ENCODE measurements around the gene ZBTB1.

The ZBTB1 gene

DNA sequence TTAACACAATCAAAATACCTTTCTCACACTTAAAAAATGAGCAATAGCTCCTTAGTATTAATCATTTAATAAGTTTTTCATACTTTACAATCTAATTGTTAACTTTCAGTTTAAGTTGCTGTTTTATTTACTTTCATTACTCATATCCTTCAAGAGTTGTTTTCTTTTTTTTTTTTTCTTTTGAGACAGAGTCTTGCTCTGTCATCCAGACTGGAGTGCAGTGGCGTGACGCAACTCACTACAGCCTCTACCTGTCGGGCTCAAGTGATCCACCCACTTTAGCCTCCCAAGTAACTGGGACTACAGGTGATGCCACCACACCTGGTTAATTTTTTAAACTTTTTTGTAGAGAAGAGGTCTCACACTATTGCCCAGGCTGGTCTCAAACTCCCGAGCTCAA lies 16.1 kb downstream of the ZBTB1 start:
- Histone ChIP-seq H3K36me3 (ENCODE audit: insufficient read depth, low read length) (peaks cover 30% of the 10 kb centered on the region), H3K4me3 (ENCODE audit: low read length) (no peak overlapping the region), H3K4me1 (ENCODE audit: insufficient read depth, low read length) (no peaks in the 10 kb centered on the region), H3K27me3 (ENCODE audit: insufficient read depth, low read length) (no peaks in the 10 kb centered on the region), H3K9me3 (ENCODE audit: low read length) (no peaks in the 10 kb centered on the region), H2AFZ (ENCODE audit: low read depth, low read length) (no peak overlapping the region)

DNA sequence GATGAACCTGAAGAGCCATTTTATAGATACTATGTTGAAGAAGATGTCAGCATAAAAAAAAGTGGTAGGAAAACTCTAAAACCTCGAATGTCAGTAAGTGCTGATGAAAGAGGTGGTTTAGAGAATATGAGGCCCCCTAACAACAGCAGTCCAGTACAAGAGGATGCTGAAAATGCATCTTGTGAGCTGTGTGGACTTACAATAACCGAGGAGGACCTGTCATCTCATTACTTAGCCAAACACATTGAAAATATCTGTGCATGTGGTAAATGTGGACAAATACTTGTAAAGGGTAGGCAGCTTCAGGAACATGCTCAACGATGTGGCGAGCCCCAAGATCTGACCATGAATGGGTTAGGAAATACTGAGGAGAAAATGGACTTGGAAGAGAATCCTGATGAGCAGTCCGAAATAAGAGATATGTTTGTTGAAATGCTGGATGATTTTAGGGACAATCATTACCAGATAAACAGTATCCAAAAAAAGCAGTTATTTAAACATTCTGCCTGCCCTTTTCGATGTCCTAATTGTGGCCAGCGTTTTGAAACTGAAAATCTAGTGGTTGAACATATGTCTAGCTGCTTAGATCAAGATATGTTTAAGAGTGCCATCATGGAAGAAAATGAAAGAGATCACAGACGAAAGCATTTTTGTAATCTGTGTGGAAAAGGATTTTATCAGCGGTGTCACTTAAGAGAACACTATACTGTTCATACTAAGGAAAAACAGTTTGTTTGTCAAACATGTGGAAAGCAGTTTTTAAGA lies 18.2 kb downstream of the ZBTB1 start:
- H3K4me3 ChIP-seq (ENCODE audit: low read length), result no peak overlapping the region
- H3K27me3 ChIP-seq (ENCODE audit: insufficient read depth, low read length), result no peaks in the 10 kb centered on the region
- no peaks in the 10 kb centered on the region for H3K9me3 ChIP-seq (ENCODE audit: low read length)
- peaks cover 30% of the 10 kb centered on the region for H3K36me3 ChIP-seq (ENCODE audit: insufficient read depth, low read length)
- no peak overlapping the region for H2AFZ ChIP-seq (ENCODE audit: low read depth, low read length)
- no peaks in the 10 kb centered on the region for H3K4me1 ChIP-seq (ENCODE audit: insufficient read depth, low read length)

DNA sequence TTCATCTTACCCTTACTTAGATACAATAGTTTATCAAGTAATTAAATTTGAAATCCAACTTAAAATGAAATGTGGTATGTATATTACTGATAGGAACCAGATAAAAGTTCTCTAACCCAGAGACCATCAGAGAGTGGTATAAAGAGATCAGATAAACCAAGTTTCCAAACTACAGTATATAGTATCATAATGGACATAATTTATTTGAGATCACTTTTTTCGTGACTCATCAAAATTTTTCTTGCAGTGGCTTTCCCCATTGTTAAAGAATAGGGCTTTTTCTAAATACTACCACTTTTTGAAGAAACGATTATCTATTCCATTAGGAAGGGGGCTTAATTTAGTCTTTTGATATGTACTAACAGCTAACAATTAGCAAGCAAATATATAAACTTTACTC lies 20.8 kb downstream of the ZBTB1 start:
- Histone ChIP-seq H2AFZ (ENCODE audit: low read depth, low read length) (no peak overlapping the region), H3K4me3 (ENCODE audit: low read length) (no peak overlapping the region), H3K27me3 (ENCODE audit: insufficient read depth, low read length) (no peaks in the 10 kb centered on the region), H3K9me3 (ENCODE audit: low read length) (no peaks in the 10 kb centered on the region), H3K36me3 (ENCODE audit: insufficient read depth, low read length) (peaks cover 30% of the 10 kb centered on the region), H3K4me1 (ENCODE audit: insufficient read depth, low read length) (no peaks in the 10 kb centered on the region)

DNA sequence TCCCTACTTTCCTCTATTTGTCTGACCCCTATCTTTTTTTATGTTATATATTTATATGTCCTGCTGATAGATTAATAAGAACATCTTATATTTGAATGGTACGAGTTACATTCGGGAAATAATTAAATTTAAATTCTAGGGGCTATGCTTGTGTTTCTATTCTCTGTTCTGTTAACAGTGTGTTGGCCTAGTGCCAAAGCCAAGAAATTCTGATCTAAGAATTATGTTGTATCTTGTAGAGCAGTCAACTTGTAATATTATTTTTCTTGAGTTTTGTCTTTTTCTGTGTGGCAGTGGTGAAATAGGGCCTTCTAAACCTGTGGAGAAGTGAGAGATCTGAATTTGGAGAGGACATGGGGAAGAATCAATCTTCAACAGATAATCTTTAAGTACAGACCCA lies 27.0 kb downstream of the ZBTB1 start:
- Histone ChIP-seq H3K9me3 (ENCODE audit: low read length) (no peaks in the 10 kb centered on the region), H3K4me1 (ENCODE audit: insufficient read depth, low read length) (no peaks in the 10 kb centered on the region), H3K4me3 (ENCODE audit: low read length) (no peak overlapping the region), H3K36me3 (ENCODE audit: insufficient read depth, low read length) (no peaks in the 10 kb centered on the region), H2AFZ (ENCODE audit: low read depth, low read length) (no peak overlapping the region), H3K27me3 (ENCODE audit: insufficient read depth, low read length) (no peaks in the 10 kb centered on the region)

DNA sequence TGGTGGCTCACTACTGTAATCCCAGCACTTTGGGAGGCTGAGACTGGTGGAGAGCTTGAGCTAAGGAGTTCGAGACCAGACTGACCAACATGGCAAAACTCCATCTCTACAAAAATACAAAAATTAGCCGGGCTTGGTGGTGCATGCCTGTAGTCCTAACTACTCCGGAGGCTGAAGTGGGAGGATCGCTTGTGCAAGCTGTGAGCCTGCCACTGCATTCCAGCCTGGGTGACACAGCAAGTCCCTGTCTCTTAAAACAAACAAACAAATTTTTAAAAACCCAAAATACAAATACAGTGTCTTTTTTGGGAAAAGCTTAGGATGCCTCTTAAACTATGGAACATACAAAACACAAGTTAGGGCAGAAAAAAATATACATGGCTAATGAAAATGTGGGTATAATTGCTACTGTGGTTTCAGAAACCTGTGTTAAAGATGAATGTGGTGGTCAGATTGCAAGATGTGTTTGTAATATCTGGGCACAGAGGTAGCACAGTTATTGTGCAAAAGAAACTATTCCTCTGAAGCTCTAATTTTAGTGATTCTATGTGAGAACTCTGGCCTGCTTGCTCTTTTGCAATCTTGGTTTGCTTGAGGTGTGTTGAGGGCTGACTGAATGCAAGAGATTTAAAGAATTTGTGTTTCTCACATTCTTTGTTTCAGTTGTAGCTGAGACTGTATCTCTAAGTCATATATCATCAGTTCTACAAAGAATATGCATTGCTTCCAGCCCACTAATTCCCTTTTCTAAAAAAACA lies 32.1 kb downstream of the ZBTB1 start:
- Histone ChIP-seq H2AFZ (ENCODE audit: low read depth, low read length) (no peak overlapping the region), H3K4me1 (ENCODE audit: insufficient read depth, low read length) (peaks cover 3% of the 10 kb centered on the region), H3K36me3 (ENCODE audit: insufficient read depth, low read length) (no peaks in the 10 kb centered on the region), H3K4me3 (ENCODE audit: low read length) (no peak overlapping the region), H3K27me3 (ENCODE audit: insufficient read depth, low read length) (no peaks in the 10 kb centered on the region), H3K9me3 (ENCODE audit: low read length) (peaks cover 20% of the 10 kb centered on the region)

DNA sequence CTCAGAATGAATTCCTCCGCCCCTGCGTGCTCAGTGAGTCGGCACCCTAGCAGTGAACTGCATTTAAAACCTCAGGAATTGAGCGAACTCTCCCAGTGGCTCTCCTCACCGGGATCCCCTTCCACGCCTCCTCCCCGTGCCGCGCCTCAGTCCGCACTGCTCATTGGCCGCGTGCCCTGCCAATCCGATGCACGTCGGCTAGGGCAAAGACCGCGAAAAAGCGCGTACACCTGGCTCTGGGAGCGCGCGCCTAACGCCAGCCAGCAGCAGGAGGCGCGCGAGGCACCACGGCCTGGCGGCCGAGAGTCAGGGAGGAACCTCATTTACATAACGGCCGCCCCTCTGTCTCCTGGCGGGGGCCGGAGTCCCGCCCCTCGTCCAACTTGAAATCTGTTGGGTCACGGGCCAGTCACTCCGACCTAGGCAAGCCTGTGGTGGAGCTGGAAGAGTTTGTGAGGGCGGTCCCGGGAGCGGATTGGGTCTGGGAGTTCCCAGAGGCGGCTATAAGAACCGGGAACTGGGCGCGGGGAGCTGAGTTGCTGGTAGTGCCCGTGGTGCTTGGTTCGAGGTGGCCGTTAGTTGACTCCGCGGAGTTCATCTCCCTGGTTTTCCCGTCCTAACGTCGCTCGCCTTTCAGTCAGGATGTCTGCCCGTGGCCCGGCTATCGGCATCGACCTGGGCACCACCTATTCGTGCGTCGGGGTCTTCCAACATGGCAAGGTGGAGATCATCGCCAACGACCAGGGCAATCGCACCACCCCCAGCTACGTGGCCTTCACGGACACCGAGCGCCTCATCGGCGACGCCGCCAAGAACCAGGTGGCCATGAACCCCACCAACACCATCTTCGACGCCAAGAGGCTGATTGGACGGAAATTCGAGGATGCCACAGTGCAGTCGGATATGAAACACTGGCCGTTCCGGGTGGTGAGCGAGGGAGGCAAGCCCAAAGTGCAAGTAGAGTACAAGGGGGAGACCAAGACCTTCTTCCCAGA lies 35.9 kb downstream of the ZBTB1 start, which contains the start of gene HSPA2:
Gene HSPA2 (plus strand): TSS at position 534 of the 995 bp plus-strand sequence. CDS start 109 bp downstream, at position 643.
- Histone ChIP-seq H3K4me1 (ENCODE audit: insufficient read depth, low read length) (peaks cover 3% of the 10 kb centered on the region), H3K36me3 (ENCODE audit: insufficient read depth, low read length) (no peaks in the 10 kb centered on the region), H3K27me3 (ENCODE audit: insufficient read depth, low read length) (no peaks in the 10 kb centered on the region), H3K9me3 (ENCODE audit: low read length) (peaks cover 27% of the 10 kb centered on the region), H2AFZ (ENCODE audit: low read depth, low read length) (no peak within 1 kb of the TSS), H3K4me3 (ENCODE audit: low read length) (no peak within 1 kb of the TSS)

DNA sequence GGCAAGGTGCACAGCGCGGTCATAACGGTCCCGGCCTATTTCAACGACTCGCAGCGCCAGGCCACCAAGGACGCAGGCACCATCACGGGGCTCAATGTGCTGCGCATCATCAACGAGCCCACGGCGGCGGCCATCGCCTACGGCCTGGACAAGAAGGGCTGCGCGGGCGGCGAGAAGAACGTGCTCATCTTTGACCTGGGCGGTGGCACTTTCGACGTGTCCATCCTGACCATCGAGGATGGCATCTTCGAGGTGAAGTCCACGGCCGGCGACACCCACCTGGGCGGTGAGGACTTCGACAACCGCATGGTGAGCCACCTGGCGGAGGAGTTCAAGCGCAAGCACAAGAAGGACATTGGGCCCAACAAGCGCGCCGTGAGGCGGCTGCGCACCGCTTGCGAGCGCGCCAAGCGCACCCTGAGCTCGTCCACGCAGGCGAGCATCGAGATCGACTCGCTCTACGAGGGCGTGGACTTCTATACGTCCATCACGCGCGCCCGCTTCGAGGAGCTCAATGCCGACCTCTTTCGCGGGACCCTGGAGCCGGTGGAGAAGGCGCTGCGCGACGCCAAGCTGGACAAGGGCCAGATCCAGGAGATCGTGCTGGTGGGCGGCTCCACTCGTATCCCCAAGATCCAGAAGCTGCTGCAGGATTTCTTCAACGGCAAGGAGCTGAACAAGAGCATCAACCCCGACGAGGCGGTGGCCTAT lies 36.8 kb downstream of the ZBTB1 start:
- H3K4me3 ChIP-seq (ENCODE audit: low read length), result no peak overlapping the region

DNA sequence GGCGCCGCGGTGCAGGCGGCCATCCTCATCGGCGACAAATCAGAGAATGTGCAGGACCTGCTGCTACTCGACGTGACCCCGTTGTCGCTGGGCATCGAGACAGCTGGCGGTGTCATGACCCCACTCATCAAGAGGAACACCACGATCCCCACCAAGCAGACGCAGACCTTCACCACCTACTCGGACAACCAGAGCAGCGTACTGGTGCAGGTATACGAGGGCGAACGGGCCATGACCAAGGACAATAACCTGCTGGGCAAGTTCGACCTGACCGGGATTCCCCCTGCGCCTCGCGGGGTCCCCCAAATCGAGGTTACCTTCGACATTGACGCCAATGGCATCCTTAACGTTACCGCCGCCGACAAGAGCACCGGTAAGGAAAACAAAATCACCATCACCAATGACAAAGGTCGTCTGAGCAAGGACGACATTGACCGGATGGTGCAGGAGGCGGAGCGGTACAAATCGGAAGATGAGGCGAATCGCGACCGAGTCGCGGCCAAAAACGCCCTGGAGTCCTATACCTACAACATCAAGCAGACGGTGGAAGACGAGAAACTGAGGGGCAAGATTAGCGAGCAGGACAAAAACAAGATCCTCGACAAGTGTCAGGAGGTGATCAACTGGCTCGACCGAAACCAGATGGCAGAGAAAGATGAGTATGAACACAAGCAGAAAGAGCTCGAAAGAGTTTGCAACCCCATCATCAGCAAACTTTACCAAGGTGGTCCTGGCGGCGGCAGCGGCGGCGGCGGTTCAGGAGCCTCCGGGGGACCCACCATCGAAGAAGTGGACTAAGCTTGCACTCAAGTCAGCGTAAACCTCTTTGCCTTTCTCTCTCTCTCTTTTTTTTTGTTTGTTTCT lies 37.6 kb downstream of the ZBTB1 start:
- no peaks in the 10 kb centered on the region for H3K27me3 ChIP-seq (ENCODE audit: insufficient read depth, low read length)
- peaks cover 27% of the 10 kb centered on the region for H3K9me3 ChIP-seq (ENCODE audit: low read length)
- H3K4me3 ChIP-seq (ENCODE audit: low read length), result no peak overlapping the region
- H2AFZ ChIP-seq (ENCODE audit: low read depth, low read length), result no peak overlapping the region
- no peaks in the 10 kb centered on the region for H3K4me1 ChIP-seq (ENCODE audit: insufficient read depth, low read length)
- H3K36me3 ChIP-seq (ENCODE audit: insufficient read depth, low read length), result no peaks in the 10 kb centered on the region

More for the DNA sequence above, 36.8 kb downstream of the ZBTB1 start:
- Histone ChIP-seq H3K4me1 (ENCODE audit: insufficient read depth, low read length) (peaks cover 3% of the 10 kb centered on the region), H2AFZ (ENCODE audit: low read depth, low read length) (no peak overlapping the region), H3K36me3 (ENCODE audit: insufficient read depth, low read length) (no peaks in the 10 kb centered on the region), H3K27me3 (ENCODE audit: insufficient read depth, low read length) (no peaks in the 10 kb centered on the region), H3K9me3 (ENCODE audit: low read length) (peaks cover 27% of the 10 kb centered on the region)

DNA sequence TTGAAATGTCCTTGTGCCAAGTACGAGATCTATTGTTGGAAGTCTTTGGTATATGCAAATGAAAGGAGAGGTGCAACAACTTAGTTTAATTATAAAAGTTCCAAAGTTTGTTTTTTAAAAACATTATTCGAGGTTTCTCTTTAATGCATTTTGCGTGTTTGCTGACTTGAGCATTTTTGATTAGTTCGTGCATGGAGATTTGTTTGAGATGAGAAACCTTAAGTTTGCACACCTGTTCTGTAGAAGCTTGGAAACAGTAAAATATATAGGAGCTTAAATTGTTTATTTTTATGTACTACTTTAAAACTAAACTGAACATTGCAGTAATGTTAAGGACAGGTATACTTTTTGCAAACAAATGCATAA lies 38.2 kb downstream of the ZBTB1 start:
- no peaks in the 10 kb centered on the region for H3K27me3 ChIP-seq (ENCODE audit: insufficient read depth, low read length)
- H3K9me3 ChIP-seq (ENCODE audit: low read length), result peaks cover 27% of the 10 kb centered on the region
- H3K4me1 ChIP-seq (ENCODE audit: insufficient read depth, low read length), result no peaks in the 10 kb centered on the region
- H3K4me3 ChIP-seq (ENCODE audit: low read length), result no peak overlapping the region
- H3K36me3 ChIP-seq (ENCODE audit: insufficient read depth, low read length), result no peaks in the 10 kb centered on the region
- no peak overlapping the region for H2AFZ ChIP-seq (ENCODE audit: low read depth, low read length)

DNA sequence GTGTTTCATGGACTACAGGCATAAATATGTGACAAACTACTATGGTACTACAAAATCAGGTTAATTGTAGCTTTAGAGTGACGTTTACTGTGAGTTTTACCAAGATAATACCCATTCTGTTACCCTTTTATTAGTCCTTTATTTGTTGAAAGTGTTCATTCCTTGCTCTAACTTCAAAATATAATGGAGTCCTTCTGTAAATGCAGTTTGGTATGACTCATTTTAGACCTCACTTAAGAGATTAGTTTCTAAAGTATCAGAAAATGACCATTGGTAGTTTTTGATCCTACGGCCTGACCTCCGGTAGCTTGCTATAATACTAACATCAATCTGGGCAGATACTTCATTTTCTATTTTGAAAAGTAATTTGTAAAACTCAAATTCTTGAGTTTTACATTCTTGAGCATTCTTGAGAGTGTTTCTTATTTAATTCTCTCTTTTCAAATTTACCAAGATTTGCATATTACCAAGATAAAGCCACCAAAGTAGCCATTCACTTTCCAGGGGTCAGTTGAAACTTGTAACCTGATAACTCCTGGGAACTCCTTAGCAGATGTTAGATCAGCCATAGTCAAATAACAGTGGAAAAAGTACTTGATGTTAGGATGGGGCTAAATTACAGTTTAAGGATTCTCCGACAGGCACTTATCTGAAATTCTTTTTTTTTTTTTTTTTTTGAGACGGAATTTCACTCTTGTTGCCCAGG lies 40.2 kb downstream of the ZBTB1 start:
- peaks cover 4% of the 10 kb centered on the region for H3K27me3 ChIP-seq (ENCODE audit: insufficient read depth, low read length)
- H3K4me3 ChIP-seq (ENCODE audit: low read length), result no peak overlapping the region

DNA sequence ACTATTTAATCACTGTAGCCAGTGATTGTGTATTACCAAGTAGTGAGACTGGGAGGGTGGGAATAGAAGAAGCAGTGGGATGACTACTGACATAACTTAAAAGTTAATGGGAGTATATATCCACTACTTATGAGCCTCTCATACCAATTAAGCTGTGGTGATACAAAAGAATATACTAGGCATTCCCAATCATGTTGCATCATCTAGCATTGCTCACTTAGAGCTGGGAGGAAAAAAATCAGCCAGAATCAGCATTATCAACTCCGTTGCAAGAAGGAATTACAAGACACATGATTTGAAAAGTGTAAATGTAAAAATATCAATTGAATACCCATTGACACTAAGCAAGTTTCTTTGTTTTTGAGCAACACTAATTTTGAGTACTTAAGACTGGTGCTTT lies 44.4 kb downstream of the ZBTB1 start:
- Histone ChIP-seq H3K9me3 (ENCODE audit: low read length) (no peaks in the 10 kb centered on the region), H3K36me3 (ENCODE audit: insufficient read depth, low read length) (no peaks in the 10 kb centered on the region), H2AFZ (ENCODE audit: low read depth, low read length) (no peak overlapping the region), H3K27me3 (ENCODE audit: insufficient read depth, low read length) (peaks cover 16% of the 10 kb centered on the region), H3K4me1 (ENCODE audit: insufficient read depth, low read length) (no peaks in the 10 kb centered on the region), H3K4me3 (ENCODE audit: low read length) (no peak overlapping the region)

More for the DNA sequence above, 40.2 kb downstream of the ZBTB1 start:
- no peaks in the 10 kb centered on the region for H3K4me1 ChIP-seq (ENCODE audit: insufficient read depth, low read length)
- H3K9me3 ChIP-seq (ENCODE audit: low read length), result peaks cover 22% of the 10 kb centered on the region
- H3K36me3 ChIP-seq (ENCODE audit: insufficient read depth, low read length), result no peaks in the 10 kb centered on the region
- H2AFZ ChIP-seq (ENCODE audit: low read depth, low read length), result no peak overlapping the region

Data from neuron (in vitro differentiated cells).